GM19452 (cell line): ENCODE data around the gene CDC42.
"Not testable (repeated sequence)": the region's sequence is repeated elsewhere in the genome, so short reads cannot be mapped to it uniquely, and the experiment has no call there.

ENCODE experiments used
- ATAC-seq: cut with Tn5 transposase; IDR thresholded peaks from one replicate; pipeline ENCODE4 v1.9.1; 2021; ENCODE audit not compliant: unreplicated experiment

Gene CDC42

DNA sequence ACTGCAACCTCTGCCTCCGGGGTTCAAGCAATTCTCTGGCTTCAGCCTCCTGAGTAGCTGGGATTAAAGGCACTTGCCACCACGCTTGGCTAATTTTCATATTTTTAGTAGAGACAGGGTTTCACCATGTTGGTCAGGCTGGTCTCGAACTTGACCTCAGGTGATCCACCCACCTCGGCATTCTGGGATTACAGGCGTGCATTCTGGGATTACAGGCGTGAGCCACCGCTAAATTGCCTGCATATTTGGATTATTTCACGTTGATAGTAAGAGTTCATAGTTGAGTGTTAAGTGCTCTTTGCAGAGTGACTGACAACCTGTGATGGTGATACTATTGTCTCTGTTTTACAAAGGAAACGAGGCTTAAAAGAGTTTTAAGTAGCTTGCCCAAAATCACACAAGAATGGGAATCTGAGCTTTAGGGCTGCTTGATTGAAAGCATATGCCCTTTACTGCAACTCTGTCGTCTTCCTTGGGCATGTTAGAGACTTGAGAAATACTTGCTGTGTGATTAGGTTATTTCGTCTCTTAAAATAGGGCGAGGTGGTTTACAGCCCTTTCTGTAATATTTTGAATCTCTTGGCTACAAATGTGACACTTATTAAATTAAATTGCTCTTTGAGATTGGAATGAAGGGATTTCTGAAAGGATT, 12.4 kb downstream of the CDC42 start:
- ATAC-seq = no peak

DNA sequence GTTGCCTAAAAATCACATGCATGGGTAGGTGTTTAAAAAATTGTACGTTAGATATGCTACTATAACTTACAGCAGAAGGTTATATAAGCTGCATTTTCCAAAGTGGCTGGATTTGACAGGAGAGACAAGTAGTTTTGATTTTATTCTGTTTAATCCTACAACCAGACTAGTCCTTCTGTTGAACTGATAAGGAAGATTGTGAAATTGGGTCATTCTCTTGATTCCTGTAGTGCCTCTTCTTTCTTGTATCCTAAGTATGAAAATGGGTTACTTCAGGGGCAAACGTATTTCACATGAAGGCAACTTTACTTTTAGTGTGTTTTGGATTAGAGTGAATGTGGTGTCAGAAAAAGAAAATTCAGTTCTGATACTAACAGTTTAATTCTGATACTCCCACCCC, 19.0 kb downstream of the CDC42 start:
- ATAC-seq = no peak

GRCh38 chr1:22074803-22075202, 22.3 kb downstream of the CDC42 start:
- no peak for ATAC-seq

DNA sequence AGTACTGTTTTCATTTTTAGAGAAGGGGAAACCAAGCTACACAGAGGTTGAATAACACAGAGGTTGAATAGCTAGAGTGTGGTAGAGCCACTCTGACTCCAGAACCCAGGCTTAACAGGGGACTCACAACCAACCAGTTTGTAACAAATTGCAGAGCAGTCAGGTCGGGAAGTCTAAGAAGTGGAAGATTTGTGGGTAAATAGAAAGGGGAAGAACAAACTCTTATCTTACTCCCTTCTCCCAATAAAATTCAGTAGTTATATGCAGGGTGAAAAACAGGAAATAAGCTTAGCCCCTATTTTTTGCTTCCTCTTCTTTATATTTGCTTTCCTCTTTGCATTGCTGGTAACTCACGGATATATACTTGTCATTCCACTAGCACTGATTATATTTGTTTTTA, 23.2 kb downstream of the CDC42 start:
- no peak for ATAC-seq

DNA sequence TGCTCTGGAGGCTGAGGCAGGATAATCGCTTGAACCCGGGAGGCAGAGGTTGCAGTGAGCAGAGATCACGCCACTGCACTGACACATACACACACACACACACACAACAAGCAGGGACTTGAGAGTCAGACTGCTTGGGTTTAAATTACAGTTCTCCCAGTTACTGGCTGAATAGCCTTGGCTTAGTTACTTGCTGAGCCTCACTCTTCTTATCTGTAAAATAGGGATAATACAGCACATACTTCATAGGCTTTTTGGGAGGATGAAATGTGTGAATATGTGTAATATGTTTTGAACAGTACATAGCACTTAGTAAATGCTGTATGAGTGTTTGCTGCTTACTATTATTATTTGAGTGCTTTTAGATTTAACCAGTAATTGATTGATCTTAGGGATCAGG, 23.8 kb downstream of the CDC42 start:
- no peak for ATAC-seq

- ATAC-seq = no peak
Measured at GRCh38 chr1:22077728-22078127, 25.2 kb downstream of the CDC42 start.

DNA sequence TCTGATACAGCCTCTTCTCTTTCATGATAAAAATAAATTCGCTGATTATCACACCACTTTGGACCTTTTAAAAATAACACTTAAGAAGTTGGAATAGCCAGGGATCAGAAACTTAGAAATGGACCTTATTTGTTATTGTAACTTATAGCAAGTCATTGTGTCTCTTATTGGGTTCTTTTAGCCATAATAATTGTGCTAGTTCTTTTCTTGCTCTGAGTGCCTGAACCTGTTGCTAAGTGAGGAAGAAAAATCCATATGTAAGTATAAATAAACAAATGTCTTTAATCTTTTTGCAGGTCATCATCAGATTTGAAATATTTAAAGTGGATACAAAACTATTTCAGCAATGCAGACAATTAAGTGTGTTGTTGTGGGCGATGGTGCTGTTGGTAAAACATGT, 25.6 kb downstream of the CDC42 start:
- ATAC-seq = no peak

- no peak for ATAC-seq
Measured at GRCh38 chr1:22080191-22080590, 27.7 kb downstream of the CDC42 start.

- ATAC-seq = no peak
Measured at GRCh38 chr1:22088331-22088730, 35.8 kb downstream of the CDC42 start.

GRCh38 chr1:22089134-22089571, 36.6 kb downstream of the CDC42 start:
- ATAC-seq = no peak

DNA sequence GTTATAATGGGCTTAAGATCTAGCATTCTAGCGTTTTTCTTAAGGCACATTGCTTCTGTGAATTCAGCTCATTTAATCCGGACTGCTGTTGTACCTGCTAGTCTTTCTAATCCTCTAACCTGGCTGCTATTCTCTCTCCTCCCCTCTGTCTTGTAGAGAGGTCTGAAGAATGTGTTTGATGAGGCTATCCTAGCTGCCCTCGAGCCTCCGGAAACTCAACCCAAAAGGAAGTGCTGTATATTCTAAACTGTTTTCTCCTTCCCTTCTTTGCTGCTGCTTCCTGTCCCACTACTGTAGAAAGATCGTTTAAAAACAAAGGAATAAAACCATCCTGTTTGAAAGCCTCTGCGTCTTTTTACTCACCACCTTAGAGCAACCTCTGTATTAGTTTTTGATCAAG, 37.3 kb downstream of the CDC42 start:
- no peak for ATAC-seq

DNA sequence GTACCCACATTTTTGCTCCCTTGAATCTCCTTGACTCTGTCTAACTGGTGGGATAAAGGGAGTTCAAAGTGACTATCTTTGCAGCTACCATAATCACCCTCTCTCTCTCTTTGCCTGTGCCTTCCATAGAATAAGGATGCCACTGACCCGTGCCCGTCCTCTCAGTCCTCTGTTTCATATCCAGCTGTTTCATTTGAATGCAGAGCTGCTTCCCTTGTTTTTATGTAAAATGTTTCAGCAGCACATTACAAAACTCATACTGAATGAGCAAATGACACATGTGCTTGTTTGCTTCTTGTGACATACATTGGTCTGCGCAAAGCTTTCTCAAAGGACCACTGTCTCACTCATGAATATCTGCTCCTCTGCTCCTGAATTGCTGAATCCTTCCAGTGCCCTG, 38.4 kb downstream of the CDC42 start:
- ATAC-seq = no peak

DNA sequence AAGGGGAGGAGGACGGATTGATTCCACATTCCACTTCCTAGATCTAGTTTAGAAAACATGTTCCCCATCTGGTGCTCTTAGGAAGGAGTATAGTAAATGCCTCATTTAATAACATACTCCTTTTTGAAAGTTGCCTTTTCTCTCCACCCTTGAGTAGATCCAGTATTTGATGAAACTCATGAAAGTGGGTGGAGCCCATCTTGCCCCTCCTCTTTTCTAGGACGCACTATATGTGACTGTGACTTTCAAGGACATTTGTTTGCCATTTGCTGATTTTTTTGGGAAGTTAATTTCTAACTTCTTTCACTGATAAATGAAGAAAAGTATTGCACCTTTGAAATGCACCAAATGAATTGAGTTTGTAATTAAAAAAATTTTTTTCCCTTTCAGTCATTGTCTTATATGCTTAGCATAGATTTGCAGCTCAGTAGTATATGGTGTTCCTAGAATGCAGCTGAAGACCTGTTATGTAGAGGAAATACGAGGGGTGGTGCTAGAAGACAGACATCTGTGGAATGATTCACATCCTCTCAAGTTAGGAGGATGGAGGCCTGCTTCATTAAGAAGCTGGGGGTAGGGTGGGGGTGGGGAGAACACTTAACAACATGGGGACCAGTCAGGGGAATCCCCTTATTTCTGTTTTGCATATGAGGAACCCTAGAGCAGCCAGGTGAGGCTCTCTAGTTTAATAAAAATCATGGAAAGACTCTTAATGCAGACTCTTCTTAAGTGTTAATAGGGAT, 39.7 kb downstream of the CDC42 start:
- not testable (repeated sequence) for ATAC-seq

GRCh38 chr1:22093513-22093912, 41.0 kb downstream of the CDC42 start:
- no peak for ATAC-seq

- ATAC-seq = no peak
Measured at GRCh38 chr1:22096036-22096435, 43.5 kb downstream of the CDC42 start.

GRCh38 chr1:22096463-22096862, 44.0 kb downstream of the CDC42 start:
- no peak for ATAC-seq

- ATAC-seq = no peak
Measured at GRCh38 chr1:22098752-22099151, 46.2 kb downstream of the CDC42 start.

GRCh38 chr1:22100168-22100567, 47.7 kb downstream of the CDC42 start:
- ATAC-seq = no peak

GRCh38 chr1:22101199-22101598, 48.7 kb downstream of the CDC42 start:
- ATAC-seq = no peak

GRCh38 chr1:22101995-22102394, 49.5 kb downstream of the CDC42 start:
- ATAC-seq = no peak

GRCh38 chr1:22102746-22103145, 50.2 kb downstream of the CDC42 start:
- no peak for ATAC-seq

GRCh38 chr1:22104094-22104493, 51.6 kb downstream of the CDC42 start:
- ATAC-seq = no peak
